ENCODE measurements around the gene SSBP4. TPM values are rescaled to one million over a fixed set of nuclear protein-coding genes. Genes with fewer than 3 reads are reported as not detected.
A peak's percentile ranks its signal among the peaks of the same experiment; 100 is the strongest.

The SSBP4 gene
- total RNA-seq, 1 donor, result 82.1 TPM

DNA sequence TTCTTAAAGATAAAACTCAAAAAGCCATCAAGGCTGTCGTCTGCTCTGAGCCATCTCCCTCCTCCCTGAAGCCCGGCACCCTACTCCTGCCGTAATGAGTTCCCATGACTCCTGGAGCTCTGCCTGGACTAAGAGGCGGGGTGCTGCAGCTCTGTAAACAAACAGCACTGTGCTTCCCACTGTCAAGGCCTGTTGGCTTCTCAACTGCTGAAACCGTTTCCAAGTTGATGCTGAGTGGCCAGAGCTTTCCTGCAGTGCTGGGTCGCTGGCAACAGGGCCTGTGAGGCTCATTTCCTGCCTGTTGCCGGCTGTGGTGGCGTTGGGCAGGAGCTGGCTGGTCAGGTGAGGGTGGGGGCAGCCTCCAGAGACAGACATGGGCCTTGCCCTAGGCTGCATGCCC is 45.4 kb downstream of the SSBP4 start:
- DNase-seq (ENCODE audit: low read depth in 2 of 3, low spot score in 2 of 3), result no peak

DNA sequence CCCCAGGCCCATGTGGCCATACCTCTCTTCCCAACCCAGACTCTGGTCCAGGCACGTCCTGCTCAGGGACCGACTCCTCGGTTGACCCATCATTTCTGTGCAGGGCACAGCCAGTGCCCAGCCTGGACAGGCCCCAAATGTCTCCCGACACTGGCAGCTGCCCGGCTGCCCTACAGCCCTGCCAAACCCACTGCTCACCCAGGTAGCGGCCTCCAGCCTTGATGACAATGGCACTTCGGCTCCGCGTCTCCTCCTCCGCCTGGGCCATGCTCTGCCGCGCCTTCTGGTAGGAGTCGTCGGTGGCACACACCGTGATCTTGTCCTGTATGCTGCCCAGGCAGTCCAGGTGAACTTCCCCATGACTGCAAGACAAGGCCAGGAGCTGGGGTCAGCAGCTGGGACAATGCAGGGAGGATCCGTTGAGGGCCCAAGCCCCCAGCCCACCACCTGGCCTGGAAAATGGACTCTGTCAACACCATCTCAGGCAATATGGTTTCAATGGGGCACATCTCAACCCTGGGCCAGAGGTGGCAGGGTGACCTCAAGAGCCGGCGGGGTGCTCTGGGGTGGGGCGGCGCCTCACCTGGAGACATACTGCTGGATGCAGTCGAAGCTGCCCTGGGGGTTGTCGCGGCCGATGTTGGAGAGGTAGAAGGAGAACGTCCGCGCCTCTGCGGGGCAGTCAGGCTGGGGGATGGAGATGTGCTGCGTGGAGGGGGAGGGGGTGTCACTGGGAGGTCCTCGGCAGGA is 46.2 kb downstream of the SSBP4 start:
- DNase-seq (ENCODE audit: low read depth in 2 of 3, low spot score in 2 of 3), result no peak

DNA sequence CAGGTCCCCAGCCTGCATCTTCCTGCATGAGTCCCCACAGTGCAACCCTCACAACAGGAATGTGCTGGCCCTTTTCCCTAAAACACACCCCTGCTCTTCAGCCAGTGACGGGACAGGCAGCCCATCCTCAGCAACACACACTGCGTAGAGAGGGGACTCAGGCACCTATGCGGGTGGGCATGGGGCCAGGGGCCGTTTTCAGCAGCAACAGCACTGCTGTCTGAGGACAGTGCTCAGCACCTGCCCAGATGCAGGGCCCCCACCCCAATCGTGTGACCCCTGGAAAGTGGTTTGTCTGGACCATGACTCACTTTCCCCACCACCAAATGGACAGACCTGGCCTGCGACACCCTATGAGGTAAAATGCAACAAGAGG is 46.8 kb downstream of the SSBP4 start:
- DNase-seq (ENCODE audit: low read depth in 2 of 3, low spot score in 2 of 3), result no peak

DNA sequence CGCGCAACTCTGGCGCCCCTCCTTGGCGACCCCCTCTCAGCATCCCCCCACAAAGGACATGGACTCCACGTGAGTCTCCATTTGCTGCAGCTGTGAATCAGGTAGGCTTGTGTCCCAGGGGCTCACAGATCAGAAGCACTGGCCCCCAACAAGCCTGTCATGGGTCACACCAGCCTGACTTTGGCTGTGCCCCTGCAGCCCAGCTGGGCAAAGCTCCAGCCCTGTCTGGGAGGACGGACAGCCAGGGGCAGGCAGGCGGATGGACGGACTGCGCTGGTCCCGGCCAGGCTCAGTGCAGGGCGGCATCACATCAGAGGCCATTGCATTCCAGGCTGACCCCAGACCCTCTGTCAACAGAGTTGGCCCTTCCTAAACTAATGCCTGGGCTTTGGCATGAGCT is 47.2 kb downstream of the SSBP4 start:
- no peak for DNase-seq (ENCODE audit: low read depth in 2 of 3, low spot score in 2 of 3)

DNA sequence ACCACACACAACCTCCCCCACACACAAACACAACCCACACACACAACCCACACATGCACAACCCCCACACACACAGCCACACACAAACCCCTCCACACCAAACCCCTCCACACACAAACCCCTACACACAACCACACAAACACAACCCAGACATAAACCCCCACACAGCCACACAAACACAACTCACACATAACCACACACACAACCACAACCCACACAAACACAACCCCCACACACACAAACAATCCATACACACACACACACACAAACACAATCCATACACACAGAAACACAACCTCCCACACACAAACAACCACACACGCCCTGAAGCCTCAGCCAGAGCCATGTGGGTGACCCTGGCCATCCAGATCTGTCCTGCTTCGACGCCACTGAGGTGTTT is 48.8 kb downstream of the SSBP4 start:
- no peak for DNase-seq (ENCODE audit: low read depth in 2 of 3, low spot score in 2 of 3)

DNA sequence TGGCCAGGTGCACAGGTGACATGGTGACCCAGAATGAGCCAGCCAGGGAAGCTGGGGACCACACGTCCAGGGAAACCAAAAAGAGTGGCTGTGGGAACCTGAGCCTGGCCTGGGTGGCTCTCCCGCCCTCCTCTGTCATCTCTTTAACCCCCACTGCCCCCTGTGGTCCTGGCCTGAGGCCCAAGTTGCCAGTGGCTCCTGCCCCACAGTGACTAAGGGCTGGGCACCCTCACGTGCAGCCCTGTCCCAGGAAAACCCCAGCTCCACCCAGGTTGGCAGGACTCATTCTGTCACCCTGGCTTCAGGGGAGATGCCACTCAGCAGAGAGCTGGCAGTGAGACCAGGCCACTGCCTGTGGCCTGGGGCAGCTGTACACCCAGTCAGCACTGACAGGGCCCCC is 49.3 kb downstream of the SSBP4 start:
- no peak for DNase-seq (ENCODE audit: low read depth in 2 of 3, low spot score in 2 of 3)

DNA sequence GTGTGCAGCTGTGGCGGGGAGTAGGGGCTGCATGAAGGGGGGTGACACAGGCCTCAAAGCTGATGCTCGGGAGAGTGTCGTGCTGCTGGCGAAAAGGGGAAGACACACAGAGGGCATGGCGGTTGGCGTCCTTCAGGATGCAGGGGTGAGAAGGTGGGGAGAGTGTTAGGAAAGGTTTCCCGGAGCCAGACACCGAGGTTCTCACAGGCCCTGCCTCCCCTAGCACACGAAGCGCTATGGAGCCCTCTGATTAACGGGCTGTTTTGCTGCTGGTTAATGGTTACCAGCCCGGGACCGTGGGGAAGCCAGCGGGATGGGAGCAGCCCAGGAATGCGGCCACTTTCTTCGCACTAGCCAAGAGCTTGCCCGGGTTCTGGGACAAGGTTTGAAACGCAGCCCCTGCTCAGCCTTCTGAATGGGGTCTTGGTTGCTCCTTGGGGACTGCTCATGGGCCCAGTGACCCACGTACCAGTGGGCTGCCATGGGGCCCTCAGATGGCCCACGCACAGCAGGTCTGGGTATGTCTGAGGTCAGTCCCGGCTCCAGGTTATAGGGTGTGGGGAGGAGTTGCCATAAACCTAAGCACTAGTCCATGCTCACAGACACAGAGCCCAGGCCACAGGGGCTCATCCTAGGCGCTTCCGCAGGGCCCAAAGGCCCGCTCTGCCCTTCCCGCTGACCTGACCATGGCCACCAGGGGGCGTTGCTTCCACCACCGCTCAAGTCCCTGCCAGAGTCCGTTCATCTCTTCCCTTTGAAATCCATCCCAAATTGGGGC is 50.1 kb downstream of the SSBP4 start:
- DNase-seq (ENCODE audit: low read depth in 2 of 3, low spot score in 2 of 3), result peak; percentile 43 to 63 (median 52)

DNA sequence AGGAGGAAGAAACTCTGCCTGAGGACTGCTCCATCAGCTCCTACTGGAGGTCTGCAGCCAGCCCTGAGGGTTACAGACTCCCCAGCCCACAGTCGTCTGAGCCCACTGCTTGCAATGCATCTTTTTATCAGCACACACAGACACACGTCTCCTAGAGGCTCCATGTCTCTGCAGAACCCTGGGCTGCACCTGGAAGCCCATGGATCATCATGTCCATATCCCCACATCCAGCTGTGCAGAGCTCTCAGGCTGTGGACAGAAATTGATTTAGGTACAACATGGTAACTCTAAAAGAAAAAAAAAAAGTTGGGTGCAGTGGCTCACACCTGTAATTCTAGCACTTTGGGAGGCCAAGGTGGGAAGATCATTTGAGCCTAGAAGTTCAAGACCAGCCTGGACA is 51.6 kb downstream of the SSBP4 start:
- no peak for DNase-seq (ENCODE audit: low read depth in 2 of 3, low spot score in 2 of 3)

DNA sequence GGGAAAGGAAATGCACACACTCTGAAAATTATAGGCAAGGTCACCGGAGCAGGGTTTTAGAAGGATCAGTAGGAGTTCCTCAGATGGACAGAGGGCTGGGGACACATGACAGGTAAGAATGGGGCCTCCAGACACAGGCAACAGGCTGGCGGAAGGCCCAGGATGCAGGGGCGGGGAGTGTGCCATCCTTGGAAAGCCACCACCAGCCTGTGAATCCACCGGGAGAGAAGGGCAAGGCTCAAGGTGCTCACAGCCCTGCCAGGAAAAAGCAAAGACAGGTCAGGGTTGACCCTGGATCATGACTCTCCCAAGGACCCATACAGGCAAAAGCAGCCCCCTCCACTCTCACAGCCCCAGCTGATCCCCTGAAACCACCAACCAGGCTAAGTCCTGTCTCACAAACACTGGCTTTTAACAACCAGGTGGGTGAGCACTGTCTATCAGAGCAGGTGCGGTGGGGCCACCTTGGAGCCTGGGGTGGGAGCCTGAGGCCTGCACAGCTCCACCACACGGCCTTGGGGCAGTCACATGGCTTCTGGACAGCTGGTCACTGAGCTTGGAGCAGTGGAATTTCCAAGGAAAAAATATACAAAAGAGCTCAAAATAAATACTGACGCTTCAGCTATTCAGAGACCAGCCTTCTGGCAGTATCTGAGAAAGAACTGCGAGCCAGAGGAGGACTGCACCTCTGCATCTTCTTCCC is 54.0 kb downstream of the SSBP4 start:
- DNase-seq (ENCODE audit: low read depth in 2 of 3, low spot score in 2 of 3), result no peak

DNA sequence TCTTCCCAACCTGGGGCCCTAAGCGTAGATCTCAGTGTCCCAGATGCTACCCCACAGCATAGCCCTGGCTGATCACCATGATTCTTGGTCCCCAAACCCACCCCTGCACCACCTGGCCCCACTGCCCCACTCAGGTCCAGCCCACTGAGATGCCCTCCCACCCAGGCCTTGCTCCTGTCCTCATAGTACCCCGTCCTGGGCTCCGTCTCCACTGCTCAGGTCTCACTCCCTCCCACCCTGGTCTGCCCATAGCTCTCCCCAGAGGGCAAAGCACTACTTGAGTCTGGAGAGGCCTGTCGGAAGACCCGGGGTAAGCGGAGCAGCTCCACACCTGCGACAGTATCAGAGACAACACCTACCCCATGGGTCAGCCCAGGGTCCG is 54.5 kb downstream of the SSBP4 start:
- no peak for DNase-seq (ENCODE audit: low read depth in 2 of 3, low spot score in 2 of 3)

DNA sequence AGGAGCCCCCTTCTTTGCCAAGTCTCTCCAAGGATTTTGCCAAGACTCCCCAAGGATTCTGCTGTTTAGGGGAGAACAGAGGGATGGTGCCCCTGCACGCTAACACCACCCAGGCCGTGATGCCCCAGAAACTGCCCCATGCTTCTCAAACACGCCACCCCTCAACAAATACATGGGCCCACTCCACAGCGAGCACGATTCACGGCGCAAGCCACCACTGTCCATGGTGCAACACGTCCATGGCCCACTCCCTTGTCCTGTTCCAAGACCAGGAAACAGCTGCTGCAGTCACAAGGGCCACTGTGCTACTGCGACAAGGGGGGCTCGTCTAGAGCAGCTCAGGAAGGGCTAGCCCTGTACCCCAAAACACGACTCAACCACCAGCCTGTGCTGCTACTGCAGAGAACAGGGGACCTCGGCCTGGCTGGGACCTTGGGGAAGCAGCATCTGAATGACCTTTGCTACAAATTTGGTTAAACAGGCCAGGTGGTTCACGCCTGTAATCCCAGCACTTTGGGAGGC is 55.2 kb downstream of the SSBP4 start:
- no peak for DNase-seq (ENCODE audit: low read depth in 2 of 3, low spot score in 2 of 3)

DNA sequence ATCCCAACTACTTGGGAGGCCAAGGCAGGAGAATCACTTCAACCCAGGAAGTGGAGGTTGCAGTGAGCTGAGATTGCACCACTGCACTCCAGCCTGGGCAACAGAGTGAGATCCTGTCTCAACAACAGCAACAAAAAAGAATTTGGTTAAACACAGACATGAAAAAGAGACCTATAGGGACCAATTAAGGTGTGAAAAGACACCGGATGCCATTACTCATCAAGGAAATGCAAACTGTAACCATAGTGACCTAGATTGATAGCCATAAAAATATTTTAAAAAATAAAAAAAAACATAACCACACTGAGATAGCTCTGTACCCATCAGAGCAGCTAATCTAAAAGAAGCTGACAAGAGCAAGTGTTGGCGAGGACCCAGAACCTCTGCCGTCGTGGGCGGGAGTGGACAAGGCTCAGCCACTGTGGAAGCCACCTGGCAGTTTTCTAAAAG is 55.8 kb downstream of the SSBP4 start:
- DNase-seq (ENCODE audit: low read depth in 2 of 3, low spot score in 2 of 3), result no peak

DNA sequence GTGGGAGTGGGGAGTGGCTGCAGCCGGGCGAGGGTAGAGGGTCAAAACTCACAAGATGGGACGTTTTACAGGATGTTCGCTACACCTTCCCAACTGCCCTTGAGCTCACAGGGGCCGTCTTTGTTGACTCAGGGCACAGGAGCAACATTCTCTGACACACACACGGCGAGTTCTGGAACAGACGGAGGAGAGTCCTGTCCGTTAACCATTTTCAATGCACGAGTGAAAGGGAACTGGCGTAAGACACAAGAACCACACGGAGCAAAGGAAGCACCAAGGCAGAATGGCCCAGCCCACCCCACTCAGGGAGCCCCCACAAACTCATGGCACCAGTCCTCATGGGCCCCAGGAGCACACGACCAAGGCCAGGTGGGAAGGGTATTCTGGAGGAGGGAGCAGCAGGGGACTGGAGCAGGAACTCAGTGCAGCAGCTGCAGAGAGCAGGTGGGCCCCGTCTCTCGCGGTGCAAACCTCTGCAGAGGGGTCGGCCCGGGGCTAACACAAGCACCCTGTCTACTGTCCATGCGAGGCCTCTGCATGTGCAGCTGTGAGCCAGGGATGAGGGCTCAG is 56.6 kb downstream of the SSBP4 start:
- no peak for DNase-seq (ENCODE audit: low read depth in 2 of 3, low spot score in 2 of 3)

DNA sequence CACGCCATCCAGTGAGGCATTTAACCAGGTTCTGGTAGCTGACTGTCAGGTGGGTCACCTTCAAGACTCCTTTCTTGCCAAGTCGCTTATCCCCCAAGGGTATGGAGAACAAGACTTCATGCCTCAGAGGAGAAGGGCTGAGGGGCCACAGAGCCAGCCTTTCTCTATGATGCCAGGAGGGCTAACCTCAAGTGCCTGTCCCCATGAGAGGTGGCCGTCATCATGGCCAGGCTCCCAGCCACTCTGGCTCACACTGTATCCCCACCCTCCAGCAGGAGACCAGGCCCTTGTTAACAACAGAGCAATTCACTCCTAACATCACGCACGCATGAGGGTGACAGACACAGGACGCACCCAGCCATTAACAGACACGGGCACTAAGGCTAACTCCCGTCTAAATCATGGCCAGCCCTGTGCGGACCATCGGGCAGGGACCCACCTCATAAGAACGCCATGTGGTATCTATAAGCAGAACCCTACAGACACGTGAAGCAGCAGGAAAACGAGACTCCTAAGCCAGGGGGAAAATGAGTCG is 57.4 kb downstream of the SSBP4 start:
- no peak for DNase-seq (ENCODE audit: low read depth in 2 of 3, low spot score in 2 of 3)

DNA sequence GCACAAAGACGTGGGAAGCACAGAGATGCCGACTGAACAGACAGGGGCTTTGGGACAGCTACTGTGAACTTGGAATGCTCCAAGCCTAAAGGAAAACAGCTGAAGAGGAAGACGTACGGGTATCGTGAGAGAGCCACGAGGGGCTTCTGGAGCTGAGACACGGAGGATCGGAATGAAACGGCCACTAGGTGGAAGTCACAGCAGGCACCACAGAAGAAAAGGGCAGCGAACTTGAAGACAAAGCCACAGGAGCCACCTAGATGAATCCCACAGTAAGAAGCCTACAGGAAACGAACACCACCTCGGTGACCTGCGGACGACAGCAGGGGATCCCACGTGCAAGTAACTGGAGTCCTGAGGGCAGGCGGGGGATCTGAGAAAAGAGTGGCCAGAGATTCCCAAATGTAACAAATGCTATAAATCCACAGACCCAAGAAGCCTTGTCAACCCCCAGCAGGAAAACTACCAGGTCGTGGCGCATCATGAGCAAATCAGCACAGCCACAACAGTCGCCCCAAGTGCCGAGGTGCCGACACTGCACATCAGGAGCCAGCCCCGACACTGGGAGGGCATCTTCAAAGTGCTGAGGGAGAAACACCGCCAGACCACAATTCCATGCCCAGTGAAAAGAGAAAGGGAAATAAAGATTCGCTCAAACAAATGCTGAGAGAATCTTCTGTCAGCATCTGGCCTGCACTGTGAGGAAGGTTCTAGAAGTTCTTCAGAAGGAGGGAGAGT is 58.0 kb downstream of the SSBP4 start:
- DNase-seq (ENCODE audit: low read depth in 2 of 3, low spot score in 2 of 3), result no peak

DNA sequence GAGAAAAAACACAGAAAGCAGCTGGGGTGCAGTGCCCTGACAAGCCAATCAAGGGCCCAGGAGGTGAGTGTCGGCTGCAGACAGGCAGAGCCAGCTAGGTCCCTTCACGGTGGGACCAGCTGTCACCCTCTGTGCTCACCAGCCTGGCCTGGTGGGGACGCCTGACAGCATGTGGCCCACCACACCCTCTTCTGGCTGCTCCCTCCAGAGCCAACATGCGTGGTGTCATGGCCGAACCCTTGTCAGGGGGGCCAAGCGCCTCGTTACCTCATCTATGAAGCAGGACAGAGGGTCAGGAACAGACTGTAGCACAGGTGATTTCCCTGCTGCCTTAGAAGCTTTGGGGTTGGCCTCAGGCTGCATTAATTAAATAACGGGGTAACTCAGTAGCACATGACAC is 58.8 kb downstream of the SSBP4 start:
- DNase-seq (ENCODE audit: low read depth in 2 of 3, low spot score in 2 of 3), result no peak

DNA sequence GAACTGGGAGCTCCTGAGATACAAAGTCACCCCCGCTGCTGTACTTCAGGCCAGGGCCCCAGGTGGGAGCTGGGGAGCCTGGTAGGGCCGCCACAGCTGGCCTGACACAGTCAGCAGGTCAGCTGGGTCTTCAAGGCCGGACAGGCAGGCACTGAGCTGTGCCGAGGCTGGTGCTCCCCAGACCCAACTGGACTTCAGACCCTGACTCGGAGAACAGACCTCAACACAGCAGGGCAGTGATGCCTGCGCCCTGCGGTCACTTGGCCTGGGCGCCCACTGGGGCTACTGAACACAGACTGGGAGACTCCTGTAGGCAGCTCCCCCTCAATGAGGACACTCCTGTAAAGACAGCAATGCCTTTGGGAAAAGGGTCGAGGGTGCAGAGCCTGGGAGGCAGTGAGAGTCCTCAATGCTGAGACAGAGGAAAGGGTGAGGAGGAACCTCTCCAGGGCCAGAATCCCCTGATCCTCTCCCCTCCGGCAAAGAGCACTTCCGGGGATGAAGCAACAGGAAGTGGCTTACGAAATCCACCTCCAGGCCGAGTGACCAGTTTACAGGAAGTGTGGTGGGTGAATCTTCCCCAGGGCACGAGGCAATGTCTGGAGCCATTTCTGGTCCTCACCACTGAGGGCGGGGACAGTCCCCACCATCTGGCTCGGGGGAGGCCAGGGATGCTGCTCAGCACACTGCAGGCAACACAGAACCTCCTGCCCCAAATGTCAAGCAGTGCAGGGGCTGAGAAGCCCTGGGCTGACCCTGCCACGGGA is 59.5 kb downstream of the SSBP4 start:
- peak in 1 of 3 donors; percentile 44 for DNase-seq (ENCODE audit: low read depth in 2 of 3, low spot score in 2 of 3)

DNA sequence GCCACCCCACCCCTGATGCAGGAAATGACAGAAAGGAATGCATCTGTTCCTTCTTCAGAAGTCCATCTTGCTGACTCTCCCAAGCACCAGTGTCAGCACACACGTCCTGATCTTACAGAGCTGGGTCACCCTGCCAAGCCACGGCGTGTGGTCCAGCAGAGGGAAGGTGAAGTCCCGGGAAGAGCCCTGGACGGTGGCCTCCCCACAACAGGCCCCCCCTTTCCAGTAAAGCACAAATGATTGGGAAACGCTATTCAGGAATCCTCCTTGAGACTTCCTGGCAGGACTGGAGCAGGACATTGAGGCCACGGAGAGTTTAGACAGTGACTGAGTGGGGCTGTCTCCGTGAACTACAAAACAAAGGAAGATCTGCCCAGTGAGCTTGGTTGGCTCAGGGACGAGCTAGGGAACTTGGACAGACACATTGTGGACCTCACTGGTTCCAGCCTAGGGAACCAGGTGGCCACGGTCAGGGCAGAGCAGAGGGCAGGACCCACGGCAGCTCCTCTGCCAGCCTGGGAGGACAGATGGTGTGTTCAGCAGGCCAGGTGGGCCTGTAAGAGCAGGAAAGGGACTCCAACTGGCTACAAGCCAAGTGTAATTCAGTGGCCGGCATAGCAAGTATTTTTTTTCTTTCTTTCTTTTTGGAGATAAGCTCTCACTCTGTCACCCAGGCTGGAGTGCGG is 61.0 kb downstream of the SSBP4 start:
- no peak for DNase-seq (ENCODE audit: low read depth in 2 of 3, low spot score in 2 of 3)
